ENCODE results near the gene CTBP2. TPM values are rescaled to one million over a fixed set of nuclear protein-coding genes. Genes with fewer than 3 reads are reported as not detected.
A peak's percentile ranks its signal among the peaks of the same experiment; 100 is the strongest.

CTBP2 gene
- total RNA-seq, 1 donor from 2014 or later, result 112 TPM

DNA sequence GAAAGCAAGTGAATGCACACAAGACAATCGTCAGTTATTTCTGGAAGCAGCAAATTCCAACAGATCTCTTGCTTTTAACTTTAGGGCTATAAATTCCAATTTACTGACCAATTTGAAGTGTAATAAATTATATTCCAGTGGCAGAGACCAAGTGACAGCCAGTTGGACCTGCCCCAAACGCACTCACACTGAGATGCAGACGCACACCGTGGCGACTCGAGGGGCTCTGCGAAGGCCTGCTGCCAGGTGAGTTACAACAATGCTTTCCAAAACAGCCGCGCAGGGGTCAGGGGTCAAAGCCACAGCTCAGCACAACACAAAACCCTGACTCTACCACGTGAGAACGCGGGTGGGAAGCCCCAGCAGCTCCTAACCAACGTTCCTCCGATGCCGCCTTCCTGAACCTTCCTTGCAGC is 121.0 kb downstream of the CTBP2 start:
- no peak for DNase-seq

- DNase-seq, result no peak
These were observed 121.7 kb downstream of the CTBP2 start for GRCh38 chr10:125038637-125039036.

- DNase-seq, result no peak
These were observed 123.1 kb downstream of the CTBP2 start for GRCh38 chr10:125037145-125037877.

DNA sequence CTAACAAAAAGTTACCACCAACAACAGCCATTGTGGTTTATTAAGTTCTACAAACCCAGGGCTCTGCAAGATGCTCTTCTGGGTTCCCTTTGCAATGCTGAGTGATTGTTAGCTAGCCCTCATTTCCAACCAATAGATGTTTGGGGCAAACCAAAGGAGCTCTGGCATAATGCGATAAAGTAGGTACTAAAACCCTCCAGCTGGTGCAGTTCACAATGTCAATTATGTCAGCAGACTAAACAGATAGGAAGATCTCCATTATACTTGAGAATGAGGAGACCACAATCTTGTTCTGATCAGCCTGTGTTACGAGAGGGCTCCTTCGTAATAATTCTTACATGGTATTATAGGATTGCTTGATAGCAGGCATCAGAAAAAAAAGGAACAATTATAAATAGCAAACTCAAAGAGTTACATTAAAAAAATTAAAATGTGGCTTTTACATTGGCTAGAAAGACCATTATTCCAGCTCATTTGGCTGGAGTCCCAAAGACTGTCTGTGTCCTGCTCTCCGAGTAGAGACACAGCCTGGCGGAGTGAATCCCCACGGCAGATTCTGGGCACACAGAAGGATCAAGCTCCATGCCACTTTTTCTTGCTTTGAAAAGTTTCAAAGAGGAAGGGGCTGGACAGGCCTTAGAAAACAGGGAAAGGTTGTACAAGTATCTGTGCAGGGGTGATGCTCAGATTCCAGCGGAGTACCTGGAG is 124.6 kb downstream of the CTBP2 start:
- DNase-seq, result no peak

DNA sequence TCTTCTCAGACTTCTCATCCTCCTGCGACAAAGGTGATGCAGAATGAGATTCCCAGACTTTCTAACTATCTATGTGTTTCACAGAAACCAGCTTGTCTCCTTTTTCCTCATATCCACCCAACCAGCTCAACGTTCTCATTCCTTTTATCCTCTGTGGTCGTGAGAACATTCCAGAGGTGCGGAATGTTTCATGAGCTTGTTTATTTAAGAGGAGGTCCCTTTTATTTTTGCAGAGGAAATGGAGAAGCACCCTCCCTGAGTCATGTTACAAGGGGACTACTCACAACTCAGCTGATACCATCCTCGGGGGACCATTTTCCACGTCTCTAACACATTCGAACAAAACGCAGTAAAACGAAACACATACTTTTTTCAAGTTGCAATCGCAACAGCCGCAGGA is 125.2 kb downstream of the CTBP2 start:
- peak; percentile 59 for DNase-seq

DNA sequence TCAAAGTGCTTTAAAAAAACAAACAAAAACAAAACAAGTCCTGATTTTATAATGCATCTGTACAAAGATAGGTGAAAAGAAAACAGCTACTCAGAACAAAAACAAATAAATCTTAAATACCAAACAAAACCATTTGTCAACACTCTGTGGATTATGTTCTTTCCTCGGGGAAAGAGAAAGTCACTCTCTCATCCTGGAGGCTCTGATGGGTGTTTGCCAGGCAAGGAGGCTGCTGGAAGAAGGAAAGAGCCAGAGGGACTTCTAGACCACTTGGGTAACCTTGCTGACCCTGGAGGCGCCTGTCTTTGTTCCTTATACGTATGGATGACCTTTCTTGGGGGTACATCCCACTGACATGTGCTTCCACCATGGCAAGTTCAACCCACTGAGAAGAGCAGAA is 125.7 kb downstream of the CTBP2 start:
- DNase-seq, result no peak

- DNase-seq, result no peak
These were observed 127.0 kb downstream of the CTBP2 start for GRCh38 chr10:125033146-125033924.

DNA sequence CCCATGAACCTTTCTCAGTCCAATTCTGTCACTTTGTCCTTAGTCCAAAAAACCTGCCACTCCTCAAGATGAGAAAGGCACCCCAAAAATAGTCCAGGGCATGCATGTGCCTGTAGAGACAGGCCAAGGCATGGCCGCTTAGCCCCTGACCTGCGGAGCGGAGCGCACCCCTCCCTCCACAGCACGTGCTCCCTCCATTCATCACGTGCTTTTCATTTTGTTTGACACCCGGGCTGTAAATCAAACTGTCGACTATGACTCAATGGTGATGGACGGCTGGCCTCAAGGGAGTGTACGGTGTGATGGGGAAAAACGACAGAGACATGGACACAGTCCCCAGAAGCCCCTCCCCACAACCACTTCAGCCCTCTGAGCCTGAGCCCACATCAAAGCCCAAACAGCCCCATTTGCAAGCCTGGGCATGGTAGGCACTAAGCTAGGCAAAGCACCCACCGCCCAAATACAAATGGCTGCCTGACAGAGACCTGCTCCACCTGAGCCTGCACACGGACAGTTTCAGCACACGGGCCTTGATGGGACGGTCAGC is 127.8 kb downstream of the CTBP2 start:
- DNase-seq, result no peak

DNA sequence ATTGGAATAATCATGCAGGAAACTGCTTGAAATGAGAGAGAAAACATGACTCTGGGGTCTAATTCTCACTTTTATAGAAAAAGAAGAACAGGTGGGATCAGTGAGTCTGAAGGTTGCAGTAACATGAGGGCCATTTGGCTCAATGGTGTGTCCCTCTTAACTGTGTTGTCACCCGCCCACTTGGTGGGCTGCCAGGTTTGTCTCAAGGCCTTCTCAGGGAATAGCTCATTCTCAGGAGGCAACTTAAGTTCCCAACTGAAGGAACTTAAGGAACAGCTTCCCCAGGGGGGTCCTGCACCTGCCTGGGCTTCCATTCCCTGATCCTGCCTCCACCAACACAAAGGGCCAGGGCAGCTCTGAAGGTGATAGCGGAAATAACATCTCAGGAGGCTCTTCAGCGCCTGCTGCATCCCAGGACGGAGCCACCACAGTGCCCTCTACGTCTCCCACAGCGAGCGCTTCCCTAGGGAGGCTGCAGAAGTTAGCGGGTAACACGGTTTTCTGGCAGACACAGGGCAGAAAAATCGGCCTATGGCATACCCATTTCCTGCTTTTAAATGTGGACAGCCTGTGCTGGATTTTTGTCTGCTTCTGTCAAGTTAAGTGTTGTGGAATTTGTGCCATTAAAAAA is 129.7 kb downstream of the CTBP2 start:
- no peak for DNase-seq

DNA sequence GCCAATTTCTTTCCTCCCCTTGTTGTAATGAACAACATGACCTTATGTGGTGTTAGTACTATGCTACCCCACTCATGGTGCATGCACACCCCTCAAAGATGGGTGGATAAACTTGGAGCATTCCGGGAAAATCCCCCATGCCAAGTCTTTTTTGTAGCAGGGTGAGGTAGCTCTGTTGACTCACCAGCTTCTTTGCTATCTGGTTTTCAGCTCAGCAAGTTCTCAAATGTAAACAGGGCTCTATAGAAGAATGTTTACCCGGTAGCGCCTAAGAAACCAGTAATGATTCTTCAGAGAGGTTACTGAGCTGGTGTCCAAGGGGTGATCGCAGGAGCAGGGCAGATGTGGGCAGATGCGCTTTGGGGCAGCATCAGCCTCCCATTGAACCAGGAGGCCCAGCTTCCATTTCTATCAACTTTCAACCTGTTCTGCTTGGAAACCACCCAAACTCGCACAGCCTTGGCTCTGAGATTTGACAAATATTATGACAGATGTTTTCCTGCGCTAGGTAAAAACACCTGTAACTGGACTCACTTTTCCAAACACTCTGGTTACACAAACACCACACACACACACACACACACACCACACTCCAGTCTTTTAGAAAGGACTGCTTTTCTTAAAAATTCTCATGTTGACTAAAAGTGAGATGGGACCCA is 130.7 kb downstream of the CTBP2 start:
- DNase-seq, result no peak

DNA sequence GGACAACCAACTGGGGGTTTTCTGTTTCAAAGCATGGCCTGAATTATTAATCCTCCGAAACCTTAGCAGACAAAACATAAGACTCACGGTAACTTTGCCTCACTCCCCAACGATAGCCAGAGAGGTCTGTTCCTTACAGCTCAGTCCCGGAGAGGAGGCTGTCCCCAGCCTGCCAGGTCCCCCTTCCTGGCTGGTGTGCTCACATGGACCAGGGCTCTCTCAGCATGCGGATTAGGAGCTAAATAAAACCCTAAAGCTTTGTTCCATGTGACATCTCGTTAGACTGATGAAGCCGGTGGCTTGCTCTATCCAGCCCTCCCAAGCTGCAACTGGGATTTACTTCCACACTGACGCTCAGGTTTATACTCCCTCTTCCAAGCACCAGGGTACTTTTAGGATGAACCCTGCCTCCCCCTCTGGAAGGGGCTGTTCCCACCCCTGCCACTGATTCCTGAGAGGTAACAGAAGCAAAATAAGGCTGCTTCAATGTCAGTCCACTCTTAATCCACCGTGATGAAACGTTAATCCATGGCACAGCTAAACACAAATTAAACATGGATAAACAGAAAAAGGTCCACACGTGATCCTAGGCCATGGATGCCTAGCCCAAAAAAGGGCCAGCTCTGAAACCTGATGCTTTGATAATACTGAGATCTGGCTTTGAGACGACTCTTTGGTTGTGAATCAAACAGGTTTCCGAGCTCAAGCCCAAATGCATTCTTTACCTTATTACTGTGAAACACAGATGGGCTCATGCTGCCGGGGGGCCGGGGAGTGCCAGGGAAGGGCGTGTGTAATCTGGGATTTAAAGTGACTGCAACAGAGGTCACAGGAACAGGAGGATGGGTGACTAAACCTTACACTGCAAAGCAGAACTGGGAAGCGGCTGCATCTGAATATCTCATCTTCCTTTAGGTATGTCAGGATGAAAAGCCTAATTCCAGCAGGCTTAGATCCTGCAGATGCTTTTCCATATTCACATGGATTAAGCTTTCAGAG is 132.2 kb downstream of the CTBP2 start:
- no peak for DNase-seq

- DNase-seq, result no peak
These were observed 133.2 kb downstream of the CTBP2 start for GRCh38 chr10:125026974-125027735.

GRCh38 chr10:125026036-125026931 is 134.1 kb downstream of the CTBP2 start:
- no peak for DNase-seq

DNA sequence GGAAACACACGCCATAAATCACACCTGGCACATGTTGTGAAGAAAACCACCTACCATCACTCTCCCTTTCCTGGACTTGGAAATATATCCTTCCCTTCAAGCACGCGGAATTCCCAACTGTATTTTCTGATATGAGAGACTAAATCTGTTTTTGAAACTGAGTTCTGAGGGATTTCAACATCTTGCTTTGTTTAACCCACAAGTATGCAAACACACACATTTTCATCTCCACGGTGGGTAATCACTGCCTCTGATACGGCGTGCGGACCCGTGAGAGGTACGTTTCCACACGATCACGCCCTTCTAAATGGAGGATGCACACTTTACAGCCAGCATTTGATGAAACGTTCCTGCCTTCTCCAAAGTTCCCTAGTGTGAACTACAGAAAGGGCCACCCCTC is 135.0 kb downstream of the CTBP2 start:
- DNase-seq, result no peak

DNA sequence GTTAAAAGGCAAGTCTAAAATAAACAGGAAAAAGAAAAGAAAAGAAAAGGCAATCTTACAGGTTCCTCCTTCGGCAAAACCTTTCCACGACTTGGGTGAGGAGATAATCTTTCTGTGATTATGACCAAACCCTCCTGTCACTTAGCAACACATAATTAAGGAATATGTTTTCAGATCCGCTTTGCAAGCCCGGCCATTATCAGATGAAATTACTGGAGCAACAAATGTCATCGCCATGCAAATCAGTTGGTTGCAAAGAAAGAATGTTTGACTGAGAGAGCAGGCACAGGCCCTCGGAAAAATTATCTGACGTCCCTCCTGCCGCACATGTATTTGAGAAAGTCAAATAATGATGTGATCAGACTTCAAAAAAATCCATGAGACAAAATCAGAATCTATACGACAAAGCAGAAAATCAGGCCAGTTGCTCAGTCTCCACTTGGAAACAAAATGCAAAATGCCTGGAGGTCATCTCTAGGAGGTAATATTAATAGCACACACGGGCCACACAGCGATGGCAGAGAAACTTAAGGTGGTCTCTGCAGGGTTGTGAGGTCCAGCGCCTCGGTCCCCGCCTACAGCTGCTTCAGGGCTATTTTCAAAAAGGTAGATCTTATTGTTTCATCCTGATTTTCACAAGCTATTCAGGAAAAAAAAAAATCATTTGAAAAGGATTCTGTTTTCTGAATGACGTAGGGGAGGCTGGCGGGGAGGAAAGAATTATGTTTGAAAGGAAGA is 135.7 kb downstream of the CTBP2 start:
- peak; percentile 30 for DNase-seq

DNA sequence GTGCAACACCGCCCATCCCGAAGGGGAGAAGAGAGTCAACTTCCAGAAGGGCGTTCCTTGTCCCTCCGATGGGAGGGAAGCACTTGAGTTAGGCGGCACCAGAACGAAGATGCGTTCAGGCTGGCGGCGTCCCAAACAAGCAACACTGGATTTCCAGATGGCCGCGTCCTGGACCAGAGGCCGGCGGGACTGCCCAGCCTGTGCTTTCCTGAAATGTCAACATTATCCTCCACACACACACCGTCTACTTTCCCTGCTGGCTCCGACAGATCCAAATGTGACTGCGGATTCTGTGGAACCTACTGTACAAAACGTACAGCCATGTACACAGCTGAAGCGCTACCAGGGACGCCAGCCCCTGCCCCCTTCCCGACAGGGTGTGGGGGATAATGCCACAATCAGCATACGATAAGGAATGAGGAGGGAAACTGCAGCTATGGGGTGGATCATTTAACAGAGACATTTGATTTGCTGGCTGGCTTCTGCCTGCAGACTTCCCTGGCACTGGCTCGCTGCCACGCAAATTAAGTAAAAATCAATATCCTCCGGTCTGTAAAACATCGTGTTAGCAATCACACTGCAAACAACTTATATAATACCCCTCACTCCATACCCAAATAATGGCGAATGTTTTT is 136.4 kb downstream of the CTBP2 start:
- DNase-seq, result no peak

GRCh38 chr10:125023255-125023654 is 137.1 kb downstream of the CTBP2 start:
- no peak for DNase-seq

GRCh38 chr10:125022671-125023070 is 137.7 kb downstream of the CTBP2 start:
- DNase-seq, result no peak

All from dermis blood vessel endothelial cell (primary cell).